COLO668 (cell line): ENCODE data around the gene TXNRD2.

Source experiments
- DNase-seq: peaks from one replicate; lab custom pipeline; 2025; ENCODE audit not compliant: unreplicated experiment; lab: John Stamatoyannopoulos, UW

Gene TXNRD2

DNA sequence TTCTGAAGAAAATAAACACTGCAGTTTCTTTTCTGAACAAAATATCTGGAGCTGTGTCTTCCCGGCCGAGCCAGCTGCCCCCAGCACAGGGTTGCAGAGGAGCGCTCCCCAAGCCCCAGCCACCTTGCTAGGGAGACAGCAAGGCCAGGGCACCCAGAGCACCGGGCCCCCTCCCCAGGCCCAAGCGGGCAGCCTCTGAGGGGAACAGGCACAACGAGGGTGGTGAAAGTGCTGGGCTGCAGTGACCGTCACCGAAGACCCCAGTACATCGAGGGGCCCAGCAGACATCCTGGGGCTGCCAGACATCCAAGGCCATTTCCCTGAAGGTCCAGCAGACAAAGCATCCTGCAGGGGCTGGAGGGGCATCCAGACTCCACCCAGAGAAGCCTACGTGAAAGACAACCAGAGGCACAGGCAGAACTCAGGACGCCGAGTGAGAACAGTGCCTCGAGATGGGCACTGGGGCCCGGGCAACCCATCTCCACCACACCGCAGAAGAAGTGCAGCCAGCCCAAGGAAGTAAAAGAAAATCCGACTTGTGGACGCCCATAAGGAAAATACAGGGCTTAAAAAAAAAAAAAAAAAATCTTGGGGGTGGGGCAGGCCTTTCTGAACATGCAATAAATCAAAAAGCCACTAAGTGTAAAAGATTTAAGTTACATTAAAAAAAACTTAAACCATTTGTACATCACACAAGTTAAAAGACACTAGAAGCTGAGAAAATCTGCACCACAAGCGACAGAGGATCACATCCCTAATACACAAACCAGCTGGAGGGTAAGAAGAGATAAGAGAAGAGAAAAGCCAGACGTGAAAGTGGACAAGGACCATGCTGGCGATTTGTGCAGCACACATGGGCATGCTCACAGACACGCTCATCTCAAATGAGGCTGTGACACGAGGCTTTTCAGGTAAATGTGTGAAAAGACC lies 36.0 kb downstream of the TXNRD2 start:
- DNase-seq = no peak

- DNase-seq = no peak
Measured at GRCh38 chr22:19904935-19905334, 36.7 kb downstream of the TXNRD2 start.

DNA sequence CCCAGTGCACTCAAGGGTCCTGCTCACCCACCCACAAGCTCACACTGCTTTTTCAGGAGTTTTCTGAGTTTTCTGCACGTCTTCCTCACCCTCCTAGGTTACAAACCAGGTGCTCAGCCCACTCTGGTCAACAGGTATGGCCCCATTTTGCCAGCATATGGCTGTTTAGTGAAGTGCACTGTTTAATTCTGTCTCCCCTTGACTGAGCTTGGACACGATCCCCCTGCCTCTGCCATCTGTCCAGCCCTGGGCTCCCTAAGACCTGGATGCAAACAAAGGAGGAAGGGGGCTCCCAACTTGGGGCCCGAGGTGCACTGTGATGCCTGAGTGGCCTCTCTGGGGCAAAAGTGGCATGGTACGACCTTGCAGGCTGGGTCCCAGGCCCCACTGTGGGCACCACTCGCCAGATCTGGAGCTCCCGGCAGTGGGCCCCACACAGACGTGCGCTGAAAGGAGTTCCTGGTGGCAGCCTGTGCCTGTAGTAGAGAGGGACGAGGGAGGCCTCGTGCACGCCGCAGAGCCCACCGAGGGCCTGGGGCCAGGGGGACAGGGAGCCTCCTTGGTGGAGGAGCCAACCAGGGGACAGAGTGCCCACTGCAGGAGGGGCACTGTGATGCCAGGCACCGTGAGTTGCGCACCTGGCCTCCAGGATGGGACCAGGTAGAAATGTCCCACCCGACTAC lies 37.3 kb downstream of the TXNRD2 start:
- DNase-seq = no peak

GRCh38 chr22:19903513-19903912 lies 38.1 kb downstream of the TXNRD2 start:
- DNase-seq = no peak

DNA sequence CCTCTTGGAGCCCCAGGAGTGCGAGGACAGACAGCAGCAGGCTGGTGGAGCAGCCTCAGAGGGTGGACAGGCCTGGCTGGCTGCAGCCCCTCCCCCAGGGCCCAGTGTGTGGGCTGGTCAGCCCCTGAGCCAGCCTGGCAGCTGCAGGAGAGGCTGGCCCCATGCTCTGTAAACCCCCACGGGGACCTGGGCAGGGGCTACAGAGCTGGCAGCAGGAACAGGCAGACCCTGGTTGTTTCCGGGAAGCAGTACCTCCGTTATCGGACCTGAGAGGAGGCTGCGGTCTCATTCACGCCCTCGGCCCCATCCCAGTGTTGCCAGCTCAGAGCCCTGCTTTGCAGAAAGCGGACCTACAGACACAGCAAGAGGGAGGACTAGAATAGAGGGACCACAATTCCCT lies 38.6 kb downstream of the TXNRD2 start:
- no peak for DNase-seq

DNA sequence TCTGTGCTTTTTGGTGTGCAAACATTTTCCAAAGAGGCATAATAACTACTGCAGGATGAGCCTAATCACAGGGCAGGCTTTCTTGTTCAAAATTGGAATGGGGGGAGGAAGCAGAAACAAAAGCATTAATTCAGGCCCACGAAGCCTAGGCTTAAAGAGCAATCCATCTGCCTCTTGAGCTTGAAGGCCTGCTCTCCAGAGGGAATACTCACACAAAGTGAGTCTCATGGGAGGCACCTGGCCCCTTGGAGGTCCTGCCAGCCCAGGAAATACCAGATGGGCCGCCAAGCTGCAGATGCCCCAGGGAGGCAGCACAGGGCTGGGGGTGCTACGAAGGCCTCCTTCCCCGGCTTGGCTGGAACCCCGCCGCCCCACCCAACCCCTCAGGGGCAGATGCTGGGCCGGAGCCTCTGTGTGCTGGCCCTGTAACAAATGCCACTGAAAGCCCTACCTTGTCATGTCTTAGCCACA lies 39.3 kb downstream of the TXNRD2 start:
- DNase-seq = no peak

DNA sequence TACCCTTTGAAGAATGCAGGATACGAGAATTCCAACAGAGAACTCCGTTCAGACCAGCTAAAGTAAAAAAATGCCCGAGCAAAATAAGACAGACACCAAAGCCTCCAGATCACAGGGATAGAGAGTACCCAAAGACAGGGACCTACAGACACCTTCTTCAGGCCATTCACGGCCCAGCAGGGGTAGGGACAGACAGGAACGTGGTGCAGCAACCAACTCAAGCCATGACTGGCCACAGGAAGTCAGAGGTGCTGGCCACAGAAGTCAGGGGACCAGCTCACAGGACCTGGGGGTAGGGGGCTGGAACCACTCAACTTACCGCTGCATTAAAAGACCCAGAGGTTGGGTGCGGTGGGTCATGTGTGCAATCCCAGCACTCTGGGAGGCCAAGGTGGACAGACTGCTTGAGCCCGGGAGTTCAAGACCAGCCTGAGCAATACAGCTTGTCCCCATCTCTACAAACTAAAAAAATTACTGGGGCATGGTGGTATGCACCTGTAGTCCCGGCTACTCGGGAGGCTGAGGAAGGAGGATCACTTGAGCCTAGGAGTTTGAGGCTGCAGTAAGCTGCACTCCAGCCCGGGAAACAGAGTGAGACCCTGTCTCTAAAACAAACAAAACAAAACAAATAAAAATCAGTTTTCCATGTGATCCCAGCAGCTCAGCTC lies 39.9 kb downstream of the TXNRD2 start:
- no peak for DNase-seq

GRCh38 chr22:19900707-19901436 lies 40.7 kb downstream of the TXNRD2 start:
- DNase-seq = no peak

DNA sequence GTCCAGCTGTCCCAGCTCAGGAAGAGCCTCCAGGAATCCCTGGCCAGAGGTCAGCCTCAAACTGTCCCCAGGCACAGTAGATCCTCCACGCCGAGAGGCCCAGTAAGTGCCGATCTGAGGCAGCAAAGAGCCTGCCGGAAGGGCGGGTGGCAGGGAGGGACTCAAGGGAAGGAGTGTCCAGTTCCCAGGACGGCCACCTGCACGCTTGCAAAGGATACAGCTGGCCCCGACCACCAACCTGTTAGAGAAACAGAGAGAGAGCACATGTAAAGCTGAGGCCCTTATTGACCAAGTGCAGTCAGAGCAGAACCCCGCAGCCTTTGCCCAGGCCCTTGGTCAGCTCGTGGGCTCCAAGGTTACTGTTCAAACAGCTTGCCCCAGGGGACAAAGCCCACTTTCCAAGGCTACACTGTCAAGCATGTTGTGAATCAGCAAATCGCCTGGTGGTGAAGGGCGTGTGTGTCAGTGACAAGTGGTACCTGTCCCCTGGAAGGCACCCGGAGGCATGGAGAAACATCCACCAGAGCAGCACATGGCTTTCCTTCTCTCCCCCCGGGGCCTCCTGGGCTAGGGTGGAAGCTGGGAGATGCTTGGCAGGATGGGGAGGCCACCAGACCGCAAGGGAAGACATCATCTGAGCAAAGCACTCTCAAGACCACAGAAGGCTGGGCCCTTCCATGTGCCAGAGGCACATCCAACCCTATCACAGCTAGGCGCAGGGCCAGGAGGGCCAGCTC lies 42.6 kb downstream of the TXNRD2 start:
- no peak for DNase-seq

- no peak for DNase-seq
Measured at GRCh38 chr22:19898145-19898544, 43.5 kb downstream of the TXNRD2 start.

- no peak for DNase-seq
Measured at GRCh38 chr22:19897726-19898125, 43.9 kb downstream of the TXNRD2 start.

DNA sequence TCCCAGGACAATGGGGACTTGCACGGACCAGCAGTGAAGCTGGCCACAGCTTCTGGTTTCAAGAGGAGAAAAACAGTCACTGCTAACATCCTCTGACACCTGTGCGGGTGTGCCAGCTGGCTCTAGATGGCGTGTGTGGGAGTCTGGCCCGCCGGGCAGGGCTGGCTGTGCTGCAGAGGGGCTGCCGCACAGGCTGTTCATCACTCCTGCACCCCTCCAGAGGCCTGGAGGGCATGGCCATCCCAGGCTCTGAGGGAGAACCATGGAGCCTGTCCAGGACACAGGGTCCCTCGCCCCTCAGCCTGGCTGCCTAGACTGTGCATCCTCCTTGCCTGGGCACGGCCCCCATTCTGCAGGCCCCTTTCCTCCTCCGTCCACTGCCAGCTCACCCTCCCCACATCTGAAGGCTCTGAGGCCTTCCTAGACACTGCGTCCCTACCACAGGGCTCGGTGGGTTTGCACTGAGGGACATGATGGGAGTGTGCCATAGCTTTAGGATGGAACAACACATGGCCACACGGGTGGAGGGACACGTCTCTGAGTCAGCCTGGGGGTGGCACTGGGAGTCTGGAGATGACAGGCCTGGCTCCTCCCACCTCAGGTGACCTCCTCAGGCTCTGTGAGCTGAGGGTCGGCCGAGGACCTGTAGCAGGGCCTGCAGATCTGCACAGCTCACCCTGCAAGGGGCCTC lies 44.8 kb downstream of the TXNRD2 start:
- no peak for DNase-seq

GRCh38 chr22:19895160-19895849 lies 46.3 kb downstream of the TXNRD2 start:
- DNase-seq = no peak

GRCh38 chr22:19893363-19893762 lies 48.3 kb downstream of the TXNRD2 start:
- no peak for DNase-seq

DNA sequence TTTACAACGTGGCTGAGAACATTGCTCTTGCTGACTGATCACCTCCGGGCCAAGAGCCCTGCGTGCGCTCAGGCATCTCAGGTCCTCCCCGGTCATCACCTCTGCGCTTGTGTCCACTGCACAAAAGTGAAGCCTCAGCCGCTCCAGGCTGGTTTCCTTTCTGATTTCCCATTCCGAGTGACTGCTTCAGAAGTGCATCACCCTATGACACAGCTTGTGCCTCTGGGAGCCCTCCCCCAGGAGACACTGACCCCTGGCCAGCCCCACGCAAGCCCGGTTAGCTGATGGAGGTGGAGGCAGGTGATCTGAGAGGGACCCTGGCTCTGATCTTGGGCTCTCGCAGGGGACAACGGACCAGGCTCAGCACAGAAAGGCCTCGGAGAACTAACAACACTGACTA lies 48.7 kb downstream of the TXNRD2 start:
- DNase-seq = no peak

GRCh38 chr22:19892257-19892879 lies 49.2 kb downstream of the TXNRD2 start:
- peak; percentile 75 for DNase-seq

DNA sequence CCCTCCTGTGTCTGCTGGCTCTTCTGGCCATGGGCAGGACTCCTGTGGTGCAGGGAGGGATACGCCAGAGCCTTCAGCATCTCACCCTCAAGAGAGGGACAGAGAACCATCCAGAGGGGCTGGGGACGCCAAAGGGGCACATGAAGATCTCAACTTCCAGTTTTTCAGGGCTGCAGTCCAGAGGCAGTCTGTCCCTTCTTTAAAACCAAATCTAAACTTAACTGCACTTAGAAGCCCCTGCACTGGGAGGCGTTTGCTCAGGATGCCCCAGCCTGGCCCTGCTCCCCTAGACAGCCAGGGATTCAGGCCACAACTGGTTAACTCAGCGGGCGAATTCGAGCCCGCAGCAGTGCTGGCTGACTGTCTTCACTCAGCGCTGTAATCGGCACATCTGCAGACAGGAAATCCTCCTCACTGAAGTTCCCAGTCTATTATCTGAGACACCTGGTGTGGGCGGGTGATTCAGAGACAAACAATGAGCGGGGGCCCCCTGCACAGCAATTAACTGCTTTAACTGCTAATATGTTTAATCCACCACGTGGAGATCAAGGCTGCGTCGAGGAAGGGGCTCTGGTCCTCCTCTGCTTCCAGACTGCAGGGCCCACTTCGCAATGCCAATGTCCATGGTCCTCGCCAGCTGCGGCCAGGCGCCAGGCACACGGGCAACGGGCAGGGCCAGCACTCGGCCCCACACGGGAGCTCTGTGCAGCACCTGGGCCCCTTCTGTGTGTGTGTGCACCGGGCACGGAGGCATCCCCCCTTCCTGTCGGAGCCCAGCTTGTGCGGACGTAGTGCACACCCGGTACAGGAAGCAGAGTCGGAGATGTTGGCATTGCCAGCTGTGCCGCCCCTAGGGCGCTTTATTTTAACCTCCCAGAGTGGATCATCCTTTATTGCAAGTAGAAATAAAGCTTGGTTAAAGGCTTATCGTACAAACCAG lies 50.0 kb downstream of the TXNRD2 start:
- peak; percentile 88 for DNase-seq
